Panc1 (cell line): ENCODE measurements around the gene TCAF1. TPM values are rescaled to one million over a fixed set of nuclear protein-coding genes. Genes with fewer than 3 reads are reported as not detected.

Experiments used
- ATAC-seq: fragments of 200-7000 bp; cut with Tn5 transposase; 2 replicates; pipeline ENCODE4 v1.9.1; 2020; ENCODE audit warnings: mild to moderate bottlenecking, moderate library complexity
- BruUV-seq: library from RNA; stranded (reverse); fragments of 400-500 nt; replicated peaks from 2 replicates; lab custom pipeline; 2021; lab: Mats Ljungman, UMichigan
- CTCF ChIA-PET: fragments of 300-600 bp; sonication (Branson Sonifier 250); formaldehyde crosslinking; loops from one replicate; lab custom pipeline; 2022; ENCODE audit warnings: antibody characterized with exemption; lab: Charles Lee
- POLR2A ChIA-PET: fragments of 300-600 bp; sonication (Branson Sonifier 250); formaldehyde crosslinking; loops from one replicate; lab custom pipeline; 2022; ENCODE audit warnings: antibody characterized with exemption; lab: Charles Lee
- DNase-seq: peaks from one replicate; pipeline ENCODE4 v3.0.0-alpha.2; 2010; ENCODE audit warnings: low read depth, low spot score
- H3K27ac ChIP-seq: 2 replicates; pipeline ENCODE4 v1.5.1; 2011; ENCODE audit warnings: mild to moderate bottlenecking, low read length, inconsistent platforms
- H3K27me3 ChIP-seq: fragments of 200-500 bp; sonication (Bioruptor generic); 2 replicates; pipeline ENCODE4 v1.6.0; 2014; ENCODE audit warnings: low read length, inconsistent platforms; ENCODE audit not compliant: control insufficient read depth, insufficient read depth
- H3K36me3 ChIP-seq: fragments of 200-500 bp; sonication (Bioruptor generic); 2 replicates; pipeline ENCODE4 v1.5.1; 2014; ENCODE audit warnings: inconsistent platforms, mild to moderate bottlenecking, low read length, moderate library complexity; ENCODE audit not compliant: control insufficient read depth, insufficient read depth
- H3K4me1 ChIP-seq: 2 replicates; pipeline ENCODE4 v1.5.1; 2011; ENCODE audit warnings: inconsistent platforms, mild to moderate bottlenecking, low read length, moderate library complexity; ENCODE audit not compliant: control insufficient read depth, insufficient read depth
- H3K4me3 ChIP-seq, 2 experiments: 2 replicates each; pipeline ENCODE4 v1.5.1; 2011 to 2012; ENCODE audit warnings: low read depth in 2 of 2, low read length in 2 of 2, mild to moderate bottlenecking in 2 of 2, inconsistent platforms in 1 of 2, moderate library complexity in 1 of 2
- H3K9me3 ChIP-seq: fragments of 200-500 bp; sonication (Bioruptor generic); 2 replicates; pipeline ENCODE4 v1.5.1; 2014; ENCODE audit warnings: low read depth, mild to moderate bottlenecking, inconsistent platforms, low read length, moderate library complexity; ENCODE audit not compliant: control insufficient read depth, insufficient read depth
- POLR2AphosphoS5 ChIP-seq: IDR thresholded peaks from 2 replicates; pipeline ENCODE4 v1.6.1; 2012; ENCODE audit warnings: mild to moderate bottlenecking, low read depth, low read length, moderate library complexity
- SIN3A ChIP-seq: IDR thresholded peaks from 2 replicates; pipeline ENCODE4 v1.6.1; 2012; ENCODE audit warnings: low read depth, mild to moderate bottlenecking, low read length, moderate library complexity, borderline replicate concordance; ENCODE audit not compliant: insufficient read depth
- TCF7L2 ChIP-seq: IDR thresholded peaks from 2 replicates; pipeline ENCODE4 v1.6.1; 2011; ENCODE audit warnings: mild to moderate bottlenecking, low read depth, low read length, inconsistent platforms
- in situ Hi-C: cut with HindIII; loops from 2 replicates; pipeline ENCODE4 v1.10.0; 2016; ENCODE audit warnings: low sequenced_read_pairs, low pct_unique_long_range_greater_than_20kb
- intact Hi-C: fragments of 100-400 bp; cut with micrococcal nuclease; formaldehyde crosslinking; loops from one replicate; pipeline ENCODE4 v1.10.0; 2022; ENCODE audit not compliant: unreplicated experiment
- total RNA-seq: library from RNA; stranded (reverse); gene quantifications from one replicate; pipeline ENCODE4 v1.2.1, GENCODE V29; 2021; ENCODE audit not compliant: unreplicated experiment
- TF ChIP-seq, protein P1 (sequence below), 2 experiments: IDR thresholded peaks; 2 replicates each; pipeline ENCODE4 v1.6.1; 2011 to 2012; ENCODE audit warnings: low read depth in 2 of 2, control low read depth in 1 of 2, low read length in 1 of 2, mild to moderate bottlenecking in 1 of 2, moderate library complexity in 1 of 2; ENCODE audit not compliant: insufficient read depth in 1 of 2
- TF ChIP-seq, protein P2 (sequence below): fragments of 450-650 bp; IDR thresholded peaks from 2 replicates; pipeline ENCODE4 v1.5.1; 2017; ENCODE audit warnings: mild to moderate bottlenecking

TCAF1 gene
- total RNA-seq, 1 experiment from 2014 or later: 35.2 TPM

DNA sequence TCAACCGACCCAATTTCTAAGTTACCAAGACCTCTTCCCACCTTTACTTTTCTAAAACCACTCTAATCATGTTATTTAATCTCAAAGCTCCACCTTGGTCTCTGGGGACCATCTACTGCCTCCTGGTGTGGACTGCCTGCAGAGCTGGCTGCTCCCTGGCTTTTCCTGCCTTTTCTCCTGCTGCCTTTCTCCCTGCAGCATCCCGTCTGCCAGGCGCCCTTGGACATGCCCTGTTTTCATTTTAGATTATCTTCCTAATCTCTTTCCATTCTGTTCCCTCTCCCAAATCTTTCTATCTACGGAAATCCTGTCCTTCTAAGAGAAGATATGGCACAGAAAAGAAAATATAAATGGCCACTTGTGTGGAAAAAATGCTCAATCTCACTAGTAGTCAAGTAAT lies 23.1 kb downstream of the TCAF1 start:
- POLR2A ChIA-PET: no interaction called here
- DNase-seq: no peak
- ATAC-seq: no peak

DNA sequence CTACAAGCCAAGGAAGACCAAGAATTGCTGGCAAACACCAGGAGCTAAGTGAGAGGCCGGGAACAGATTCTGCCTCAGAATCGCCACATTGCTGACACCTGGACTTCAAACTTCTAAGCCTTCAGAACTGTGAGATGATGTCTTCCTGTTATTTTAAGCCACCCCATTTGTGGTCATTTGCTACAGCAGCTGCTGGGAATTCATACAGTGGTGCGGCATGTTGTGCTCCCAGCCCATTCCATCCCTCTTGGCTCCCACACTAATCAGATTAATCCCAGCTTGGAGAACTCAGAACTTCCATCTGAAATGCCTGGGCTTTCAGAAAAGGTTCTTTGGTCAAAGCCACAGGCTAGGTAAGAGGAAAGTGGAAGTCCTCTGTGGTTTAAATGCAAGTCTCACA lies 24.9 kb downstream of the TCAF1 start:
- TF ChIP-seq, protein P1, sequence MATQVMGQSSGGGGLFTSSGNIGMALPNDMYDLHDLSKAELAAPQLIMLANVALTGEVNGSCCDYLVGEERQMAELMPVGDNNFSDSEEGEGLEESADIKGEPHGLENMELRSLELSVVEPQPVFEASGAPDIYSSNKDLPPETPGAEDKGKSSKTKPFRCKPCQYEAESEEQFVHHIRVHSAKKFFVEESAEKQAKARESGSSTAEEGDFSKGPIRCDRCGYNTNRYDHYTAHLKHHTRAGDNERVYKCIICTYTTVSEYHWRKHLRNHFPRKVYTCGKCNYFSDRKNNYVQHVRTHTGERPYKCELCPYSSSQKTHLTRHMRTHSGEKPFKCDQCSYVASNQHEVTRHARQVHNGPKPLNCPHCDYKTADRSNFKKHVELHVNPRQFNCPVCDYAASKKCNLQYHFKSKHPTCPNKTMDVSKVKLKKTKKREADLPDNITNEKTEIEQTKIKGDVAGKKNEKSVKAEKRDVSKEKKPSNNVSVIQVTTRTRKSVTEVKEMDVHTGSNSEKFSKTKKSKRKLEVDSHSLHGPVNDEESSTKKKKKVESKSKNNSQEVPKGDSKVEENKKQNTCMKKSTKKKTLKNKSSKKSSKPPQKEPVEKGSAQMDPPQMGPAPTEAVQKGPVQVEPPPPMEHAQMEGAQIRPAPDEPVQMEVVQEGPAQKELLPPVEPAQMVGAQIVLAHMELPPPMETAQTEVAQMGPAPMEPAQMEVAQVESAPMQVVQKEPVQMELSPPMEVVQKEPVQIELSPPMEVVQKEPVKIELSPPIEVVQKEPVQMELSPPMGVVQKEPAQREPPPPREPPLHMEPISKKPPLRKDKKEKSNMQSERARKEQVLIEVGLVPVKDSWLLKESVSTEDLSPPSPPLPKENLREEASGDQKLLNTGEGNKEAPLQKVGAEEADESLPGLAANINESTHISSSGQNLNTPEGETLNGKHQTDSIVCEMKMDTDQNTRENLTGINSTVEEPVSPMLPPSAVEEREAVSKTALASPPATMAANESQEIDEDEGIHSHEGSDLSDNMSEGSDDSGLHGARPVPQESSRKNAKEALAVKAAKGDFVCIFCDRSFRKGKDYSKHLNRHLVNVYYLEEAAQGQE (IDR thresholded peaks at IDR 0.05; ENCODE audit: insufficient read depth in 1 of 2, low read depth in 2 of 2, low read length in 1 of 2): no peak
- TF ChIP-seq, protein P2, sequence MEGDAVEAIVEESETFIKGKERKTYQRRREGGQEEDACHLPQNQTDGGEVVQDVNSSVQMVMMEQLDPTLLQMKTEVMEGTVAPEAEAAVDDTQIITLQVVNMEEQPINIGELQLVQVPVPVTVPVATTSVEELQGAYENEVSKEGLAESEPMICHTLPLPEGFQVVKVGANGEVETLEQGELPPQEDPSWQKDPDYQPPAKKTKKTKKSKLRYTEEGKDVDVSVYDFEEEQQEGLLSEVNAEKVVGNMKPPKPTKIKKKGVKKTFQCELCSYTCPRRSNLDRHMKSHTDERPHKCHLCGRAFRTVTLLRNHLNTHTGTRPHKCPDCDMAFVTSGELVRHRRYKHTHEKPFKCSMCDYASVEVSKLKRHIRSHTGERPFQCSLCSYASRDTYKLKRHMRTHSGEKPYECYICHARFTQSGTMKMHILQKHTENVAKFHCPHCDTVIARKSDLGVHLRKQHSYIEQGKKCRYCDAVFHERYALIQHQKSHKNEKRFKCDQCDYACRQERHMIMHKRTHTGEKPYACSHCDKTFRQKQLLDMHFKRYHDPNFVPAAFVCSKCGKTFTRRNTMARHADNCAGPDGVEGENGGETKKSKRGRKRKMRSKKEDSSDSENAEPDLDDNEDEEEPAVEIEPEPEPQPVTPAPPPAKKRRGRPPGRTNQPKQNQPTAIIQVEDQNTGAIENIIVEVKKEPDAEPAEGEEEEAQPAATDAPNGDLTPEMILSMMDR: no peak
- no peak for TF ChIP-seq SIN3A
- no peak for TF ChIP-seq TCF7L2
- TF ChIP-seq POLR2AphosphoS5: no peak
- ChIA-PET CTCF (no interaction called here), POLR2A (no interaction called here)
- no peak overlapping the region for H3K27ac ChIP-seq
- intact Hi-C loops: no loop called here
- ATAC-seq (no peak), DNase-seq (no peak)
- no peaks in the 10 kb centered on the region for H3K9me3 ChIP-seq
- no peak overlapping the region for H3K4me3 ChIP-seq
- H3K27me3 ChIP-seq: no peaks in the 10 kb centered on the region
- in situ Hi-C loops: no loop called here
- no TSS peak for BruUV-seq
- no peaks in the 10 kb centered on the region for H3K36me3 ChIP-seq
- no peaks in the 10 kb centered on the region for H3K4me1 ChIP-seq

More for the DNA sequence above, 23.1 kb downstream of the TCAF1 start:
- in situ Hi-C loops (no loop called here), intact Hi-C loops (no loop called here)
- no peak overlapping the region for H3K4me3 ChIP-seq
- no peaks in the 10 kb centered on the region for H3K36me3 ChIP-seq
- no peaks in the 10 kb centered on the region for H3K4me1 ChIP-seq
- BruUV-seq: no TSS peak
- TF ChIP-seq SIN3A (no peak), POLR2AphosphoS5 (no peak), TCF7L2 (no peak)
- TF ChIP-seq, protein P2: no peak
- TF ChIP-seq, protein P1 (IDR thresholded peaks at IDR 0.05; ENCODE audit: insufficient read depth in 1 of 2, low read depth in 2 of 2, low read length in 1 of 2): no peak
- H3K27me3 ChIP-seq: no peaks in the 10 kb centered on the region
- H3K9me3 ChIP-seq: no peaks in the 10 kb centered on the region
- CTCF ChIA-PET: no interaction called here
- no peak overlapping the region for H3K27ac ChIP-seq
